ENCODE data around the gene ADAMTS17.

DNA sequence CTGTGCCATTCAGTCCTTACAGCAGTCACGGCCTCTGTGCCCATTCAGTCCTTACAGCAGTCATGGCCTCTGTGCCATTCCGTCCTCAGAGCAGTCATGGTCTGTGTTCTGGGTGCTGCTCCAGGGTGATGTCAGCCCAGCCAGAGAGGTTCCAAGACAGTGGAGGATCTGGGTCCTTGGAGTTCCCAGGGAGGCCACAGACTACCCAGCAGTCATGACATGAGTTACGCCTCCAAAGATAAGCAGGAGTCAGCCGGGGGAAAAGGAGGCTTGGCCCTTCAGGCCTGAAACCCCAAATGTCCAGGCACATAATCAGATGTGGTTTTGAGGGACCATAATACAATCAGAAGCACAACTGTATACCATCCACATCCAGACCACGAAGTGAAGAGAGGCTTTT lies 115.7 kb downstream of the ADAMTS17 start:
- no peak for TF ChIP-seq ATF1 (CRISPR knock-in tag; IDR thresholded peaks at IDR 0.05)
- no peak for TF ChIP-seq JAZF1 (CRISPR knock-in tag; IDR thresholded peaks at IDR 0.05)
- TF ChIP-seq, protein P1, sequence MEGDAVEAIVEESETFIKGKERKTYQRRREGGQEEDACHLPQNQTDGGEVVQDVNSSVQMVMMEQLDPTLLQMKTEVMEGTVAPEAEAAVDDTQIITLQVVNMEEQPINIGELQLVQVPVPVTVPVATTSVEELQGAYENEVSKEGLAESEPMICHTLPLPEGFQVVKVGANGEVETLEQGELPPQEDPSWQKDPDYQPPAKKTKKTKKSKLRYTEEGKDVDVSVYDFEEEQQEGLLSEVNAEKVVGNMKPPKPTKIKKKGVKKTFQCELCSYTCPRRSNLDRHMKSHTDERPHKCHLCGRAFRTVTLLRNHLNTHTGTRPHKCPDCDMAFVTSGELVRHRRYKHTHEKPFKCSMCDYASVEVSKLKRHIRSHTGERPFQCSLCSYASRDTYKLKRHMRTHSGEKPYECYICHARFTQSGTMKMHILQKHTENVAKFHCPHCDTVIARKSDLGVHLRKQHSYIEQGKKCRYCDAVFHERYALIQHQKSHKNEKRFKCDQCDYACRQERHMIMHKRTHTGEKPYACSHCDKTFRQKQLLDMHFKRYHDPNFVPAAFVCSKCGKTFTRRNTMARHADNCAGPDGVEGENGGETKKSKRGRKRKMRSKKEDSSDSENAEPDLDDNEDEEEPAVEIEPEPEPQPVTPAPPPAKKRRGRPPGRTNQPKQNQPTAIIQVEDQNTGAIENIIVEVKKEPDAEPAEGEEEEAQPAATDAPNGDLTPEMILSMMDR (IDR thresholded peaks at IDR 0.05) = no peak
- TF ChIP-seq, protein P2, sequence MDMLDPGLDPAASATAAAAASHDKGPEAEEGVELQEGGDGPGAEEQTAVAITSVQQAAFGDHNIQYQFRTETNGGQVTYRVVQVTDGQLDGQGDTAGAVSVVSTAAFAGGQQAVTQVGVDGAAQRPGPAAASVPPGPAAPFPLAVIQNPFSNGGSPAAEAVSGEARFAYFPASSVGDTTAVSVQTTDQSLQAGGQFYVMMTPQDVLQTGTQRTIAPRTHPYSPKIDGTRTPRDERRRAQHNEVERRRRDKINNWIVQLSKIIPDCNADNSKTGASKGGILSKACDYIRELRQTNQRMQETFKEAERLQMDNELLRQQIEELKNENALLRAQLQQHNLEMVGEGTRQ (CRISPR knock-in tag; IDR thresholded peaks at IDR 0.05) = no peak
- TF ChIP-seq, protein P3, sequence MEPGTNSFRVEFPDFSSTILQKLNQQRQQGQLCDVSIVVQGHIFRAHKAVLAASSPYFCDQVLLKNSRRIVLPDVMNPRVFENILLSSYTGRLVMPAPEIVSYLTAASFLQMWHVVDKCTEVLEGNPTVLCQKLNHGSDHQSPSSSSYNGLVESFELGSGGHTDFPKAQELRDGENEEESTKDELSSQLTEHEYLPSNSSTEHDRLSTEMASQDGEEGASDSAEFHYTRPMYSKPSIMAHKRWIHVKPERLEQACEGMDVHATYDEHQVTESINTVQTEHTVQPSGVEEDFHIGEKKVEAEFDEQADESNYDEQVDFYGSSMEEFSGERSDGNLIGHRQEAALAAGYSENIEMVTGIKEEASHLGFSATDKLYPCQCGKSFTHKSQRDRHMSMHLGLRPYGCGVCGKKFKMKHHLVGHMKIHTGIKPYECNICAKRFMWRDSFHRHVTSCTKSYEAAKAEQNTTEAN (CRISPR knock-in tag; IDR thresholded peaks at IDR 0.05) = no peak
- TF ChIP-seq, protein P4, sequence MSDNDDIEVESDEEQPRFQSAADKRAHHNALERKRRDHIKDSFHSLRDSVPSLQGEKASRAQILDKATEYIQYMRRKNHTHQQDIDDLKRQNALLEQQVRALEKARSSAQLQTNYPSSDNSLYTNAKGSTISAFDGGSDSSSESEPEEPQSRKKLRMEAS (CRISPR knock-in tag; IDR thresholded peaks at IDR 0.05) = no peak
- TF ChIP-seq GTF2I (CRISPR knock-in tag; conservative IDR thresholded peaks at IDR 0.05) = no peak
- TF ChIP-seq USF1 (CRISPR knock-in tag; IDR thresholded peaks at IDR 0.05) = no peak
- TF ChIP-seq ATF3 (CRISPR knock-in tag; conservative IDR thresholded peaks at IDR 0.05) = no peak
